Calu3 (cell line): ENCODE results near the gene KCTD6. TPM values are rescaled to one million over a fixed set of nuclear protein-coding genes. Genes with fewer than 3 reads are reported as not detected.

ENCODE experiments used
- BruUV-seq: library from RNA; stranded (reverse); fragments of 400-500 nt; replicated peaks from 2 replicates; lab custom pipeline; 2021; lab: Mats Ljungman, UMichigan
- CTCF ChIA-PET: fragments of 300-600 bp; sonication (Branson Sonifier 250); formaldehyde crosslinking; loops from one replicate; lab custom pipeline; 2022; ENCODE audit warnings: antibody characterized with exemption; lab: Charles Lee
- DNase-seq: peaks from one replicate; pipeline ENCODE4 v3.0.0; 2022
- H3K27ac Mint-ChIP-seq: one replicate; pipeline ENCODE4 v1.8.0; 2022; ENCODE audit warnings: mixed read lengths; ENCODE audit not compliant: unreplicated experiment
- H3K27me3 Mint-ChIP-seq: one replicate; pipeline ENCODE4 v1.8.0; 2022; ENCODE audit warnings: mixed read lengths; ENCODE audit not compliant: unreplicated experiment
- H3K36me3 Mint-ChIP-seq: one replicate; pipeline ENCODE4 v1.8.0; 2022; ENCODE audit warnings: mild to moderate bottlenecking, moderate library complexity, mixed read lengths; ENCODE audit not compliant: insufficient read depth, unreplicated experiment
- H3K4me1 Mint-ChIP-seq: one replicate; pipeline ENCODE4 v1.8.0; 2022; ENCODE audit warnings: mild to moderate bottlenecking, low read depth, mixed read lengths; ENCODE audit not compliant: unreplicated experiment
- H3K4me3 Mint-ChIP-seq: one replicate; pipeline ENCODE4 v1.8.0; 2022; ENCODE audit warnings: mild to moderate bottlenecking, low read depth, moderate library complexity, mixed read lengths; ENCODE audit not compliant: unreplicated experiment
- H3K9me3 Mint-ChIP-seq: one replicate; pipeline ENCODE4 v1.8.0; 2022; ENCODE audit warnings: low read depth, mixed read lengths; ENCODE audit not compliant: unreplicated experiment
- intact Hi-C: fragments of 100-400 bp; cut with micrococcal nuclease; formaldehyde crosslinking; loops from one replicate; pipeline ENCODE4 v1.10.0; 2022; ENCODE audit not compliant: unreplicated experiment
- total RNA-seq: library from RNA; stranded (reverse); gene quantifications from 2 replicates; pipeline ENCODE4 v1.2.3, GENCODE V29; 2022
- TF ChIP-seq, protein P1 (sequence below): fragments of 200-600 bp; IDR thresholded peaks from one replicate; pipeline ENCODE4 v1.8.0; 2022; ENCODE audit warnings: antibody characterized with exemption; ENCODE audit not compliant: unreplicated experiment

KCTD6 gene
- total RNA-seq, 1 experiment from 2014 or later: 11.4 TPM

DNA sequence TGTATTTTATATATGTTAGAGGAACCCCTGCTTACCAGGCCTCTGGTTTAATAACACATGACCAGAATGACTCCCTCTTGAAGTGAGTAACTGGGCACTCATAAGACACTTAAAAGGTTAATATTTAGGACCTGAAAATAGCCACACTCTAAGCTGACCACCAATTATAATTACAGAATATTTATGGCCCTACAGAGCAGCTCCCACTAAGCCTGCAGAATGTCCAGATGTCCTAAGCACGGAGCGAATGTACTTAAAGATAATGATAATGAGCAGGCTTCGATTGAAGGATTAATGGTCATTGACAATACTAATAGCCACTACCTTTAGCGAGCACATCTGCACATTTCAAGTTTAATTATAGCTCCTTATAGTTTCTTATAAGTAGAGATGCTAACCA is 22.8 kb upstream of the KCTD6 start:
- CTCF ChIA-PET: interaction anchor here (0.7 kb wide), 1 partner anchor 282 kb away, joined by 5 read pairs; no protein-coding TSS in a partner anchor
- TF ChIP-seq, protein P1, sequence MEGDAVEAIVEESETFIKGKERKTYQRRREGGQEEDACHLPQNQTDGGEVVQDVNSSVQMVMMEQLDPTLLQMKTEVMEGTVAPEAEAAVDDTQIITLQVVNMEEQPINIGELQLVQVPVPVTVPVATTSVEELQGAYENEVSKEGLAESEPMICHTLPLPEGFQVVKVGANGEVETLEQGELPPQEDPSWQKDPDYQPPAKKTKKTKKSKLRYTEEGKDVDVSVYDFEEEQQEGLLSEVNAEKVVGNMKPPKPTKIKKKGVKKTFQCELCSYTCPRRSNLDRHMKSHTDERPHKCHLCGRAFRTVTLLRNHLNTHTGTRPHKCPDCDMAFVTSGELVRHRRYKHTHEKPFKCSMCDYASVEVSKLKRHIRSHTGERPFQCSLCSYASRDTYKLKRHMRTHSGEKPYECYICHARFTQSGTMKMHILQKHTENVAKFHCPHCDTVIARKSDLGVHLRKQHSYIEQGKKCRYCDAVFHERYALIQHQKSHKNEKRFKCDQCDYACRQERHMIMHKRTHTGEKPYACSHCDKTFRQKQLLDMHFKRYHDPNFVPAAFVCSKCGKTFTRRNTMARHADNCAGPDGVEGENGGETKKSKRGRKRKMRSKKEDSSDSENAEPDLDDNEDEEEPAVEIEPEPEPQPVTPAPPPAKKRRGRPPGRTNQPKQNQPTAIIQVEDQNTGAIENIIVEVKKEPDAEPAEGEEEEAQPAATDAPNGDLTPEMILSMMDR: no peak
- Mint-ChIP-seq H3K27me3 (no peaks in the 10 kb centered on the region), H3K9me3 (no peaks in the 10 kb centered on the region), H3K36me3 (no peaks in the 10 kb centered on the region), H3K4me1 (peaks cover 32% of the 10 kb centered on the region), H3K4me3 (no peak overlapping the region), H3K27ac (no peak overlapping the region)
- intact Hi-C loops: no loop called here
- DNase-seq: no peak
- no TSS peak for BruUV-seq

DNA sequence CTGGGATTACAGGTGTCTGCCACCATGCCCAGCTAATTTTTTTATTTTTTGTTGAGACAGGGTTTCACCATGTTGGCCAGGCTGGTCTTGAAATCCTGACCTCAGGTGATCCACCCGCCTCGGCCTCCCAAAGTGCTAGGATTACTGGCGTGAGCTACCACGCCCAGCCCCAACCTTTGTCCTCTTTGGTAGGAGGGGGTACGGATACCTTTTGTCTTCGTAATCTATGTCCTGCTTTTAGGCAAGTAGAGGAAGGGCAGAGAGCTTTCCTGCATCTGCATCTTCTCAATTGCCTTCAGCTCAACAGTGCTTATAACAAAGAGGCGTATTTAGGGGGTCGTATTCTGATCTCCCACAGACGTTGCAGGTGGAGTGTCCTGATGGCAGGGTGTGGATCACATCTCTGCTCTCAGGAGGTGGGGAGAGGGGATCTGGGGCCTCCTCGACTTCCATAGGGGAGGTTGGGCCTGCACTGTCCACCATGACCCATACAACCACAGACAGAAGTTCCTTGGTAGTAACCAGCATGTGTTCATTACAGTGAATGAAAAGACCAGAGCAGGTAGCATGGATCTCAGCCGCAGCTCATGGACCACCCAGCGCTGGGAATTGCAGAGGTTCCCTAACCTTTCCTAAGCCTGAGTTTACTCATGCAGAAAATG is 21.4 kb upstream of the KCTD6 start:
- DNase-seq: no peak
- H3K4me3 Mint-ChIP-seq: peak overlapping the region; percentile 14
- TF ChIP-seq, protein P1: no peak
- peak overlapping the region; percentile 50 for H3K27ac Mint-ChIP-seq
- no peaks in the 10 kb centered on the region for H3K36me3 Mint-ChIP-seq
- CTCF ChIA-PET: interaction anchor here (0.6 to 2.3 kb wide), 4 partner anchors 9 to 460 kb away, joined by 3 to 7 read pairs (median 3); partner anchors contain the start of gene KCTD6
- BruUV-seq: no TSS peak
- no peaks in the 10 kb centered on the region for H3K9me3 Mint-ChIP-seq
- H3K27me3 Mint-ChIP-seq: no peaks in the 10 kb centered on the region
- peaks cover 46% of the 10 kb centered on the region for H3K4me1 Mint-ChIP-seq
- intact Hi-C loops: loop anchor here (2.0 kb wide), 1 partner anchor 20 kb away; no protein-coding TSS in a partner anchor

DNA sequence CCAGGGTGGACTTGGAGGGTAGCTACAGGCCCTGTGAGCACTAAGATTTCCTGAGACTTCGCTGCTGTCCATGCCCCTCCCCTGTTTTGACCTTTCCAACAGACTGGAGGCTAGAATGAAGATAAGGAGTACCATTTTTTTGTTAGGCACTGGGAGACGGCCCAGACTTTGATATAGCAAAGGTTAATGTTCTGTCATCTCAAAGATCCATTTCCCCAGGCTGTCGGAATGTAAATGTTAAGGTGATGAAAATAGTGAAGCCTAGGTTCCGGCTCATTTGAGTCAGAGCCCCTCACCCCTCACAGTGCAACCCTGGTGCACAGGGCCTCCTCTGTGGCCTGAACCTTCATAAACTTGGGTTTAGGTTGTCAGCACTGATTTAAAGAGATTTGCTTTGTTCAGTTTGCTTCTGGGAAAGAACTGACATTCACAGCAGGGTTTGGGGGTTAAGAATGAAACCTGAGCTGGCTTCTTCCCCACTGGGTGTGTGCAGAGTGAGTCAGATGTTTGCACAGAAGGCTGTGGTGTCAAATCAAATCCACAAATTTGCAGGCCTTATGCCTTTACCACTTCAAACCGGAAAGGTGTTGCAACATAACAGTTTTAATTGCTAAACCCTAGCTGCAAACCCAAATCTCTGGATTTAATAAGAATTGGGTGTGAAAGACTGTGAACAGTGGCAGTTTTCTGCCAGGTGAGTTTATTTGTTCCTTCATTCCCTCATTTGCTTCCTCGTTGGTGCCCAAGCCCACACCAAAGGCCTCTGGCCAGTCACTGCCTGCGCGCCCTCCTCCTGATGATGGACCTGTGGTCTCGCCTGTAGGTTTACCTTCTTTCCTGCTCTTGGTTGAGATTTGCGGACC is 20.6 kb upstream of the KCTD6 start:
- H3K4me1 Mint-ChIP-seq: peaks cover 47% of the 10 kb centered on the region
- H3K36me3 Mint-ChIP-seq: no peaks in the 10 kb centered on the region
- peak; percentile 78 for DNase-seq
- no TSS peak for BruUV-seq
- no peaks in the 10 kb centered on the region for H3K27me3 Mint-ChIP-seq
- no peaks in the 10 kb centered on the region for H3K9me3 Mint-ChIP-seq
- TF ChIP-seq, protein P1: no peak
- H3K27ac Mint-ChIP-seq: peak overlapping the region; percentile 50
- peak overlapping the region; percentile 14 for H3K4me3 Mint-ChIP-seq
- CTCF ChIA-PET: interaction anchor here (0.6 to 2.3 kb wide), 5 partner anchors 10 to 55 kb away, joined by 3 to 7 read pairs (median 3); partner anchors contain the start of gene KCTD6
- intact Hi-C loops: loop anchor here (2.0 kb wide), 1 partner anchor 20 kb away; no protein-coding TSS in a partner anchor

DNA sequence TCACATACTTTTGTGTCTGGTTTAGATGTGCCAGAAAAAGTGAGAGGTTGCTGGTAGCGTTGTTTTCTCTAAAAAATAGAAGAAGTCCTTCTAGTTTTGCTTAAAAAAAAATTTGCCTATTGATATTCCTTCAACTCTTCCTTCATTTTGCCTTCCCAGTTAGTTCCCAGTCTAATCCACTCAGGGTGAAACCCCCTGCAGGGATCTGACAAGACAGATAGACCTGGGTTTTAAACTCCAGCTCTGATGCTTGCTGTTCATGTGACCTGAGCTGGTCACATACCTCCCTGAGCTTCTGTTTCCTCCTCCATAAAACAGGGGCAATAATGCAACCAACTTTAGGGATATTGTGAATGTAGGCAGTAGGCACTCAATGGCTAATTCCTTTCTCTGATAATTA is 18.6 kb upstream of the KCTD6 start:
- no peaks in the 10 kb centered on the region for H3K36me3 Mint-ChIP-seq
- H3K27ac Mint-ChIP-seq: no peak overlapping the region
- CTCF ChIA-PET: interaction anchor here (0.7 kb wide), 1 partner anchor 171 kb away, joined by 5 read pairs; no protein-coding TSS in a partner anchor

More for the DNA sequence above, 18.6 kb upstream of the KCTD6 start:
- no peaks in the 10 kb centered on the region for H3K27me3 Mint-ChIP-seq
- H3K4me1 Mint-ChIP-seq: peaks cover 47% of the 10 kb centered on the region
- no peaks in the 10 kb centered on the region for H3K9me3 Mint-ChIP-seq
- no peak overlapping the region for H3K4me3 Mint-ChIP-seq
- TF ChIP-seq, protein P1: no peak
- BruUV-seq: no TSS peak
- no peak for DNase-seq
- intact Hi-C loops: no loop called here
